ENCODE results near the gene OXGR1.
"Not testable (repeated sequence)": the region's sequence is repeated elsewhere in the genome, so short reads cannot be mapped to it uniquely, and the experiment has no call there.

The OXGR1 gene

DNA sequence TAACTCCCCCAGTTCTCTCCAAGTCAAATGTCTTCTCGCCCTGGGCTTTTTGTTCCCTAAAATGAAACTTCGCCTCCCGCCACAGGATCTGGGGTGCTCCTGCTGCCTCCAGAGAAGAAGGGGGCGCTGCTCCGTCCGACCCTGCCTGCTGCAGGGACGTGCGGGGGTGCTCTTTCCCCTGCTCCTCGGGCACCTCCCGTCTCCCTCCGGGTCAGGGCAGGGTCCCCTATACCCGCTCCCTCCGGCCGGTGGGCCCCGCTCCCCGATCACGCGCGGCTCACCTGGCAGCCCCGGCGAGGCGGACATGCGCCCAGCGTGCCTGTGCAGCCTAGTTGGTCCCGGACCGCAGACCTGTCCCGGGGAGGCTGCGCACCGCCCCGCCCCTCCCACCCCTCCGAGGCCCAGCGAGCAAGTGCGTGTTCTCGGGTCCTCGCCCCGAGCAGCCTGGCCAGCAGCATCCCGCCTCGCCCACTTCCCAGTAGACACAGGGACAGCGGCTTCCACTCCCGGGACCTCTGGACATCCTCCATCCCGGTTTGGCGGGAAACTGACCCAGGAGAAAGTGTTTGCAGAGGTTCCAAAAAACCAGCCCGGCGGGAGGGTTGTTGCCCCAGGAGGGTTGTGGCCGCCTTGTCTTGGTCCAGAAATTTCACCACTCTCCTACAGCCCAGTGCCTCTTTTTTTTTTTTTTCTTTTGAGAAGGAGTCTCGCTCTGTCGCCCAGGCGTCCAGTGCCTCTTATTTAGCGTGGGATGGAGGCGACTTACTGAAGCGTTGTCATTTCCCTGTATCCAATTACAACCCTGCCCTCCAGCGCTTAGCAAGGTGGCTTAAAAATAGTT is at the start of gene OXGR1:
Gene OXGR1 (minus strand): TSS at position 460 of the 841 bp plus-strand sequence. CDS start 6,717 bp downstream, outside the sequence.
- no peak for DNase-seq

DNA sequence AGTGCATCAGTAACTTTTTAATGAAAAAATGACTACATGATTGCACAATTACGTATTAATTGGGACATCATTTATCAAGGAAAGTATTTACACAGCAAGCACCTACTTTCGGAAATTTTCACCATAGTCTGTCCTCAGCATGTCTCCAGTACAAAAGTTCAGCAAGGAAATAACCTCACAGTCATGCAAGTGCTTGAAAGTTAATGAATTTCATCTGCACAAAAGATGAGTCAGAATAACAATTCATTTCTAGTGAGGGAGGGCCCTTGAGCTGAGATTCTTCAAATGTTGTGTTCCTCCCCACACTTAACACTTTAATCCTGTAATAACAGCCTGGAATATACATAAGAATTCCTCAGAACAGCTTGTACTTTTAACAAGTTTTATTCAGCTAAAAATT is 49.0 kb upstream of the OXGR1 start:
- DNase-seq: no peak

DNA sequence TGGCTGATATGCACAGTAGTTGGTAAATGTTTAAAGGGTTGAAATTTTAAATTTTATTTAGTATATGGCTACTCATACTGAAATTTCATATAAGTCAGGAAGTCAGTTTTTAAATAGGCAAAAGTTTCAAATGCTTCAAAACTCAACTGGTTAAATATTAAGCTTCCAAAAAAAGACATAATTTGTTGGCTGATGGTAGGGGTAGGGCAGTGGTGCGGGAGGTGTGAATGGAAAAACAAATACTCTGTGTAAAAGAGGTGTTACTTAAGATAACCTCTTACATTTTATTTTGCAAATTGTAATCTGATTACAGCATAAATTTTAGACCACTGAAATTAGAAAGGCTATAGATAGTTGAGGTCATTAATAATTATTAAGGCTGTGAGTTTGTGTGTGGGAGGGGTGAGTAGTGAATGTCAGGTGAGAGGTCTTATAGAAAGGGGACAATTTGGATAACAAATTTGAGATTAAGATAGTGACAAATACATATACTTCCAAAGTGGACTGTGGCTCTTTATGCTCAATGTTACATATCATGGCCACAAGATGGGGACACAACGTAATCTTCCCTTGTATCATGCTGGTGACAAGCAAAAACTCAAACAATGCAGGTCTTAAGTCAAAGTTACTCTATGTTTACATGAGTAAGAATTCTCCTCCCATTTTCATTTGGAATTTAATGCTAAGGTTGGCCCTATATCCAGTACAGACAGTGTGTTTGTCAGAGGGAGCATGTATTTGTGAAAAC is 36.6 kb upstream of the OXGR1 start:
- DNase-seq: no peak

DNA sequence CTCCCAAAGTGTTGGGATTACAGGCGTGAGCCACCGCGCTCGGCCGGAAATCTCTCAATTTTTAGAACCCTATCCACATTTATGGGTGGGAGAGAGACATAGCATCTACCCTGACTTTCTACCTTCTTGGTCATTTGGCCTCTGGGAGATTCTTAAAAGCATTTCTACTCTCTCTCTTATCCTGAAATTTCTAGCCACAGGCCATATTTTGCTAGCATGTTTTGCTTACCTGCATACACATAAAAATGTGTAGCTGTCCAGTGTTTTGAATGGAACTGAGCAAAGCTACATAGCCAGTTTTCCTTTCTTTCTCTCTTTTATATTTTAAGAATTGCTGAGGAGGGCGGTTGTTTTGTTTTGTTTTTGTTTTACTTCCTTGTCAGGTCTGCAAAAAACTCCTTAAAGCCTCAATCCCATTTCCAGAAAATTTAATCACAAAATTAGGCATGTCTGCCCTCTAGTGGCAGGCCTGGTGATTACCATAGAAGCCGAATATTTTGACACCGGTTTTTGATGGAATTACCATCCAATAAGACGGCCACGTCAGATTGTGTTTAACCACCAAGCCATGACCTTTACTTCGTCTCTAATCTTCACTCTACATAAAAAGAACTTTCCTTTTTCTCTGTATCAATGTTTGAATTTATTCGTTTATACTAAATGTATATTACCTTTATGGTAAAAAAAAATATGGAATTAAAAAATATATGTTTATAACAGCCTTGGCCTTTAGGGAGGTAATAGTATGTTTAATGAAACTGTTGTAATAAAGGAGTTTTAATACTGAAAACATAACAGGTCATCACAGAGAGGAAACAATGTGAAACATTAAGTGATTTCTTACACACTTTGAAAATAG is 34.4 kb upstream of the OXGR1 start:
- no peak for DNase-seq

DNA sequence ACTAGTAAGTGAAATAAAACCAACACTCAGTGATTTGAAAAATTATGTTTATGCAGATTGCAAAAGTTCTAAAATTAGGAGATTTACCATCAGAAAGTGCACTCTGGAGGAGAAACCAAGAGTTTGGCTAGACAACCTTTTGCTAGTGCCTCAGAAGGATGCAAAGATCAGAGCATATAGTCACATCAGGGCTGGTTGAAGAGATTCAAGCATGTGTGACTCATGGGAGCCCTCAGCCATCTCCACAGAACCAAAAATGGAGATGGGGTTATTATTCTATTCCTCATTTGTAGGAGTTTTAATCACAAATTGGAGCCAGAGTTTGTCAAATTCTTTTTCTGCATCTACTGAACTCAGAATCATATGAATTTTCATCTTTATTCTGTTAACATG is 32.9 kb upstream of the OXGR1 start:
- DNase-seq: no peak

DNA sequence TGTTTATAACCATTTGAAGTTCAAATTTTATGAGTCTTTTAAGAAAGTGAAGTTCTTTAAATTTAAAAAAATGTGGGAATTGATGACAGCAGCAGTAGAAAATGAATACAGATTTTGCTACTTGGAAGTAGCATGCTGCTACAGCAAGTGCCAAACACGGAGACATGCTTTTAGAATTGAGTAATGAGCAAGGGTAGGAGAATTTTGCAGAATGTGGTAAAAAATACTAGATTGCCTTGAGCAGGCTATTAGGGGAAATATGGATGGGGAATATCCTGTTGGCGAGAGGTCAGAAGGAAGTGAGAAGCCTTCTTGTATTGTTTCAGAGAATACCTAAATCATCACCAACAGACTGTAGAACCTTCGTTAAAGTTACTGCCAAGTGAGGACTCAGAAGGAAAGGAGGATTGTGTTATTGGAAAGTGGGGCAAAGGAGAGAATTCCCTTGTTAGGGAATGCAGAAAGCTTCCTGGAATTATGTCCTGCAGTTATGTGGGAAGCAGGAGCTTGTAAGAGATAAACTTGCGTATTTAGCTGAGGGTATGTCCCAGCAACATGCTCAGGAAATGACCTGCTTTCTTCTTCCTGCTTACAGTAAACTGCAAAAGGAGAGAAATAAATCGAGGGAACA is 32.4 kb upstream of the OXGR1 start:
- no peak for DNase-seq

DNA sequence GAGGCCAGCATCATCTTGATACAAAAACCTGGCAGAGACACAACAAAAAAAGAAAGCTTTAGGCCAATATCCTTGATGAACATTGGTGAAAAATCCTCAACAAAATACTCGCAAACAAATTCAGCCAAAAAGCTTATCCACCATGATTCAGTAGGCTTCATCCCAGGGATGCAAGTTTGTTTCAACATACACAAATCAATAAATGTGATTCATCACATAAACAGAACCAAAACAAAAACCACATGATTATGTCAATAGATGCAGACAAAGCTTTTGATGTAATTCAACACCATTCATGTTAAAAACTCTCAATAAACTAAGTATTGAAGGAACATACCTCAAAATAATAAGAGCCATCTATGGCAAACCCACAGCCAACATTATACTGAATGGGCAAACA is 29.5 kb upstream of the OXGR1 start:
- not testable (repeated sequence) for DNase-seq

DNA sequence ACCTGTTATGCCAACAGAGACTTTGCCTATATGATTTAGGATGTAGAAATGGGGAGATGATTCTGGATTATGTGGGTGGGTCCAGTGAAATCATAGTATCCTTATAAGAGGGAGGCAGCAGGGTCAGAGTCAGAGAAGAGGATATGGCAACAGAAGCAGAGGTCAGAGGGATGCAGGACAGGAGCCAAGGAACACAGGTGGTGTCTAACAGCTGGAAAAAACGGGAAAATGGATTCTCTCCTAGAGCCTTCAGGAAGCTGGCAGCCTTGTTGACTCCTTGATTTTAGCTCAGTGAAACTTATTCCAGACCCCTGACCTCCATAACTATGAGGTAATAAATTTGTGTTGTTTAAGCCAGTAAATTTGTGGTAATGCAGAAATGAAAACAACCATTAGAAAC is 28.8 kb upstream of the OXGR1 start:
- no peak for DNase-seq

DNA sequence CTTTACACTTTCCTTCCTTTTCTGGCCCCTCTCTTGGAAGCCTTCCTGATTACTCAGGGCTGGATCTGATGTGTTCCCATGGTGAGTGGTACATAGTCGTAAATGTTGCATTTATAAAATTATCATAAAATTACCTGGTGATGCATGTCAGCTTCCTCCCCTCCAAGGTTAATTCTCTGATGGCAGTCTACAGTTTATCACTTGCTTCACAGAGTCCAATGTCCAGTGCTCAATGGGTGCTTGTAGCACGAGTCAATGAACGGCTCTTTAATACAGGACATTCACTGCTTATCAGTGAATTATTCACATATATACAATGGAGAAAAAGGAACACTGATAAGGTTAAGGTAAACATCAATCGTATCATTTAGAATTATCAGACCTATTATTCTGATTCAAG is 27.0 kb upstream of the OXGR1 start:
- DNase-seq: no peak

DNA sequence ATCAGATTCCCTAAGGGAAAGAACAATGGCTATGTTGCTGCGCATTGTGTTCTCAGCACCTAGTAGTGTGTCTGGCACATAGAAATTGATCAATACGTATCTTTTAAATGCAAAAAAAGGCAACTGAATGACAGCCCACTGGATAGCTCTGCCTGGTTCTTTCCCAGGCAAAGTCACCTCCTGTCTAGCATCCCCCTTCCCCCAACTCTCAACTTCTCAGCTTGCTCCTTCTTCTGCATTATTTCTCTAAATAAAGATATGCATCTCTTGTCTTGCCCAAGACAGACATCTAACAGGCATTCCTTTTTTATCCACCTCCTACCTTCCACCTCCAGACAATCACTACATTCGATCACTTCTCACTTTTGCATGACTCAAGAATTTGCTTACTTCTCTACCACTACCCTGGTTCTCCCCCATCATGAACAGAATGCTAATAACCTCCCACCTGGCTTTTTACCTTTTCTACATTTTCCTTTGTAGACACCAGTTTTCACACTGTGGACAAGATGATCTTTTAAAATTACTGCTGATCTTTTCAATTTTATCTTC is 26.5 kb upstream of the OXGR1 start:
- DNase-seq: no peak

DNA sequence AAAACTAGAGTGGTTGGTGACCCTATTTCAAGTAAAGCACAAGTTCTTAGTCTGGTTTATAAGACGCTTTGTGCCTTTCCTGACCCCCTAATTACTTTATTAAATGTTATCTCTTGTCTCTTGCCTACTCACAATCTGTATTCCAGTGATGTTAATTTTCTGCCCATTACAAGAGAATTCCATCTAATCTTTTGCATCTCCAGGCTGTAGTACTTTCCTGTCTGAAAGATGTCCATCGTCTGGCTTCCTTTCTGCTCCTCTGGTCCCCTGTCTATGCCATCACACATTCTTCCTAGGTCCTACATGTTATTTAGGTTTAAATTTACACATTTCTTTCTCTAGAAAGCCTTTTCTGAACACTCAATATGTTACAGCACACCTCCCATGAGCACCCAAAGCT is 25.9 kb upstream of the OXGR1 start:
- no peak for DNase-seq

DNA sequence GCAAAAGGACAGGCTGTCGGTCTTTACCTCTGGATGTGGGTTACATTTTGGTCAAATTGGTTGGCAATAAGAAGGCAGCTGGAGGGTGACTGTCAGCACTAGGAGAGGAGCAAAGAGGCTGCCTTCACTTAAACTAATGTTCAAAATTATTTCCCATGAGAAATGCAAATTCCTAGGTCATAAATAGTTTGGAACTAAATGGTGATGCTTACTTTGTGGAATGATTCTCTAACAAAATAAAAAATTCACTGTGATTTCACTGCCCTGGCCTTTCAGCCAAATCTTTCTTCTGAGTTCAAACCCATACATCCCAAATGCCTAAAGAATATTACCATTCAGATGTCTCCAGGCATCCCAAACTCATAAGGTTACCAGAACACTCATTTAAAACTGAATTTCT is 25.0 kb upstream of the OXGR1 start:
- no peak for DNase-seq

DNA sequence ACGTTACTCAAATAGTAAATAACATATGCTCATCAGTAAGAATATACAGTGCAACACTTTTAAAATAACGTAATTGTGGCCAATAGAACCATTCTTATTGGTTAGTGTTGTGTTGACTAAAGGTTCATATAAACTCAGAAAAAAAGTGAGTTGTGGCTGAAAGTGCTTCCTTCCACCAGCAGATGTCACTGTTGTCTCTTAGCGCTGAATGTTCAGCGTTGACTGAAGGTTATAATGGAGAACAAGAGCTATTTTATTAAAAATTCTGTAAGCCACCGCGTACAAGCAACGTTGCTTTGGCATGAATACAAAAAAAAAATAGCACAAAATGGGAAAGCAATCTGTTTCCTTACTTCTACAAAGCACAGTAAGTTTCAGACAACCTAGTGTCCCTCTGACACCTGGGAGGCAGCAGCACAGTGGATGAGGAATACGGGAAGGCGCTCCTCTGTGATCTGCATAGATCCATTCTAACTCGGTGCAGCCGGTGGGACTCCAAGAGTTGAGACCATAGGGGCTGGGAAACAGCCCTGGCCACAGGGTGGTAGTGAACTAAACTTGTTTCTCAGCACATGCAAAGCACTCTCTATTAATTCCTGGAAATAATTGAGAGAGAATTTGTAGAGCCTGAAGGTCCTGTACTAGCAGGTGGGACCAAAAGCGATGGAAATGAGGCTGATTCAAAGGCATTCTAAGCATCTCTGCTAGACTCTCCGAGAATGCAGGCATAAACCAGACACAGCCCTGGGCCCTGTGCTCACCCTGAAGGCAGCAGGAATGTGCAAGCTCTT is 23.9 kb upstream of the OXGR1 start:
- no peak for DNase-seq

DNA sequence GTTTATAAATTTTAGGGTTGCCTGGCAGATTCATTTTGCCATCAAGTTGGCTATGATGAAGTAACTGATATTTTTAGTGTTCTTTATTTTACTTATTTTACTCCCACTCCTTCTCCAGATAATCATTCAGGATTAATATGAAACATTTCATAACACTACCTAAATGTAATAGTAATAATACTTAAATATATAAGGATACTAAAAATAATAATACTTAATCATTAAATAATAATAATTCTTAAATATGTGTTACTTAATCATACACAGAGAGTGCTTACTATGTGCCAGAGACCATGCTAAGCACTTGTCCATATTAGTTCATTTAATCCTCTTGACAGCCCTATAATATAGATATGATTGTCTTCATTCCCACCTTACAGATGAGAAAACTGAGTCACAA is 23.0 kb upstream of the OXGR1 start:
- DNase-seq: no peak

DNA sequence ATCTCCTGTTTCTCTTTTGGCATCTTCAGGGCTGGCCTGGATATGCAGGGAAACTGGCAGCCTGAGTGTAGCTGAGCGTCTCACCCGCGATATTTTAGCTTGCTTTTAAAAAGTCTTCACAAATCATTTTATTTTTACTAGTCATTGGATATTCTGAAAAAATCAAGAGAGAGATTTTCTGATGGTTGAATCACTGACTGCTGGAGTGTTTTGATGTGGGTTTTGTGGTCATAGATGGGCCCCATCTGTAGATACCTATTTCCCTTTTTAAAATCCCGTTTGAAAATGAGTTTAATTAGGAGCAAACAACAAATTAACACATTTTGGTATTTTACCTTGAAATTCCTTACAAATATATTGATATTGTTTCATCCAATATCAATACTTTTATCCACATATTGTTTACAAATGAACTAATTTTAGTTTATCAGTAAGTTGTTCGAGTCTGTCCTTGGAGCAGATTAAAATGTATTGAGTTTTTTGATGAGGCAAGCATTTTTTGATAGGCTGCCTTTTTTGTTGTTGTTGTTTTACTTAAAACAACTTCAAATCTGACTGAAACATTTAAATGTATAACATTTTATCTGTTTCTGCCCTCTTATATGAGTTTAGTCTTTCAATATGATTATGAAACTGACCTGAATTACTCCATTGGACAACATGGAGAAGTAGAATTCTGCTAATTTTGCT is 21.5 kb upstream of the OXGR1 start:
- no peak for DNase-seq

DNA sequence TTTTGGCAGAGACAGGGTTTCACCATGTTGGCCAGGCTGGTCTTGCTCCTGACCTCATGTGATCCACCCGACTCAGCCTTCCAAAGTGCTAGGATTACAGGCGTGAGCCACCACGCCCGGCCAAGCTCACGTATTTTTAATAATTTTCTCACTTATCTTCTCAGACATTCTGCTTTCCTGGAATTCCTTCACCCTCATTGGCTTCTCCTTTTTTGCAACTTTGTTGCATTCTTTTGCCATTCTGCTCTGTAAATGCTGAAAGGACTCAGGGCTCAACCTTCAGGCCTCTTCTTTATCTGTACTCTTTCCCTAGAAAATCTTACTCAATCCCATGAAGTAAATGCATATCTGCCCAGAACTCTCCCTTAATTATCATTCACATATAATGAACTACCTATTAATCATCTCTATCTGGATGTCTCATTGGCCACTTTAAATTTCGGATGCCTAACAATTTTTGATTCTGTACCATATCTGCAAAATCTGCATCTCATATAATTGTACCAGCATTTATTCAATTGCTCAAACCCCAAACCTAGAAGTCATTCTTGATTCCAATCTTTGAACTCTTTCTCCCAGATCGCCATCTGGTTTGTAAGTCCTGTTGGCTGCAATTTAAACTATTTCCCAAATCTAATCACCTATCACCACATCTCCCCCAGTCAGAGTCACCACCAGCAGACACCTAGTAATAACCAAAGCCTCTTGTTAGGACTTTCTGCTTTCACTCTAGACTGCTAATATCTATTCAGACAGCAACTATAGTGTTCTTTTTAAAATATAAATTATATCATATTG is 18.2 kb upstream of the OXGR1 start:
- no peak for DNase-seq

DNA sequence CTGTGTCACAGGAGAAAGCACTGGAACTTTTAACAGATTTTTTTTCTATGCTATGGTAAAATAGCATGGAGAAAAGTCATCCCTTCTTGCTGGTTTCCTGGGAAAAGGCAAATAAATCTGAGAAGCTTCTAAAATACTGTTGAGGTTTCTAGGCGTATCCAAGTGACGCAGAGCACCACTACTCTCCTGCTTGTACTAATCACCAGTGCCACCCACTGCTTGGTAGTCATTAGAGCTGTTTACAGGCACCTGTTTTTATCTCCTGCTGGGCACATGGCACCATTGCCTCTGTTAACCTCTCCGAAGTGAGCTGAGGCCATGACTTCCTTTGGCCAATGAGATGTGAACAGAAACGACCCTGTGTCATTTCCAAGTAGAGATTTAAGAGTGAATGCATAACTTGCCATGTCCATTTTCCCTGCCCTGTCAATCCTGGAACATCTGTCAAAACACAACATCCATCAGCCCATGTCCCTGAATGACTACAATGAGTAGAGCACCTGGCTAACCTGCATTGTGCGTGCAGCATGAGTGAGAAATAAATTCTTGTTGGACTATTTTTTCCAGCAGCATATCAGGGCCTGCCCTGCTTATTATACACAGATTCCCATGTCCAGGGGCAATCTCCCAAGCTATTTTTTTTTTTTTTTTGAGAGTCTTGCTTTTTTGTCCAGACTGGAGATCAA is 17.3 kb upstream of the OXGR1 start:
- no peak for DNase-seq

DNA sequence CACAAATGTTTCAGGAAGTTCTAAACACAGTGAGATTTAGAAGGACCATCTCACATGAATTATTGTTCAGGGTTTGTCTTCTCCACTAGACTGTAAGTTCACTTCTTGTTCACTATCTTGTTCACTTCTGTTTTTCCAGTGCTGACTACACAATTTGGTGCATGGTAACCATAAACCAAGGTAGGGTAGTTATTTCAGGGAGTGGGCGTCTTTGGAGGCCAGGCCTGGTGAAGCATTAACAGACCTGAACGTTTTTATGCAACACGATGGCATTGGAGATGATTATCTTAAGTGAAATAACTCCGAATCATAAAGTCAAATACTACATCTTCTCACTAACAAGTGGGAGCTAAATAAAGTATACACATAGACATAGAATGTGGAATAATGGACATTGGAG is 14.4 kb upstream of the OXGR1 start:
- DNase-seq: no peak

DNA sequence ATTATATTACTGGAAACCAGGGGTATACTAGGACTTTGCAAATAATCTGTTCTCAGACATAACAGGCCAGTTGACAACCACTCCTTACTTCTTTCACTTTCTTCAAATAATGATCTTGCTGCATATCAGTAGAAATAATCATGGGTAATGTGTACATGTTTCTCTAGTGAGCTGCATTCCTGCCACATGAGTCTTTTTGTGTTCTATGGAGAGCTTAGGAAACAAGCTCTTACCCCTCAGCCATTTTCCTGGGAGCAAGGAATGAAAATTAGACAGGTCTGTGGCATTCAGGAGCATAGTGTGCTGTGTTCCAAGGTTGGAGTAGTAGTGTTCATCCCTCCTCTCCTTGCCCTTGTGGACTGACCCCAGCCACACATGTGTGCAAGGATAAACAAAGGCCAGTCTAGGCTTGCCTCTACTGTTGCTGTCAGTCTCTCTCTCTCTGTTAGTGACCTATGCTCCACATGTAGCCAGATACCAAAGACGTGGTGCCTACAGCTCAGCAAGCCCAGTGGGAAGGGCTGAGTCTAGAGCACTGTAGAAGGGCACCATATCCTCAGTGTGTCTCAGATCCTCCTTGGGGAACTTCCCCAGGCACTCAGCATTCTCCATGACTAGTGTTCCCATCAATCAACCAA is 11.5 kb upstream of the OXGR1 start:
- no peak for DNase-seq

All from DMS 273 treated with DMSO at 0.1 percent for 48 hours (cell line).